ENCODE results near the gene C19orf47. TPM values are rescaled to one million over a fixed set of nuclear protein-coding genes. Genes with fewer than 3 reads are reported as not detected.

Gene C19orf47, protein sequence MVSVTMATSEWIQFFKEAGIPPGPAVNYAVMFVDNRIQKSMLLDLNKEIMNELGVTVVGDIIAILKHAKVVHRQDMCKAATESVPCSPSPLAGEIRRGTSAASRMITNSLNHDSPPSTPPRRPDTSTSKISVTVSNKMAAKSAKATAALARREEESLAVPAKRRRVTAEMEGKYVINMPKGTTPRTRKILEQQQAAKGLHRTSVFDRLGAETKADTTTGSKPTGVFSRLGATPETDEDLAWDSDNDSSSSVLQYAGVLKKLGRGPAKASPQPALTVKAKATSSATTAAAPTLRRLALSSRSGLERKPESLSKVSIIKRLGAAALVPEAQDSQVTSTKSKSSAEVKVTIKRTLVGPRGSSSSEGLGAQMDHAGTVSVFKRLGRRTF
- 8.7 TPM for polyA plus RNA-seq
- long read RNA-seq, donor 1, result 0 reads
- long read RNA-seq, donor 2, result 0 reads
- long read RNA-seq, donor 3, partial matches to known transcripts, result 0 of 1 reads
- long read RNA-seq, donor 3, other reads (novel, unspliced or antisense), result 0 of 1 reads
- long read RNA-seq, donor 4, result 0 reads
- long read RNA-seq, donor 5, result 0 reads
- long read RNA-seq, donor 6, partial matches to known transcripts, result 0 of 6 reads
- long read RNA-seq, donor 6, other reads (novel, unspliced or antisense), result 5 of 6 reads
- long read RNA-seq, donor 7, result 0 reads
- long read RNA-seq, donor 8, result 0 reads
- long read RNA-seq, donor 9, result 0 reads
- long read RNA-seq, donor 10, partial matches to known transcripts, result 0 of 2 reads
- long read RNA-seq, donor 10, other reads (novel, unspliced or antisense), result 0 of 2 reads
- long read RNA-seq, donor 11, result 0 reads

GRCh38 chr19:40348125-40348913, at the start of gene C19orf47, which contains the start of gene PLD3:
C19orf47 (minus strand) TSS chr19:40348397; CDS start chr19:40341857, 6,540 bp downstream.
PLD3 (plus strand) TSS chr19:40348695; CDS start chr19:40366484, 17,789 bp downstream.
- WGBS (ENCODE audit: insufficient coverage, low lambda C conversion rate), result 0% methylated on average over 1 of the region's 77 CpGs
- H3K27me3 ChIP-seq (ENCODE audit: control insufficient read depth, insufficient read depth, low read length), result no peaks in the 10 kb centered on the region
- peak within 1 kb of the TSS; percentile 76 for H3K4me3 ChIP-seq (ENCODE audit: low read length)
- H3K9me3 ChIP-seq (ENCODE audit: control insufficient read depth, low read depth, low read length), result no peaks in the 10 kb centered on the region
- H3K36me3 ChIP-seq (ENCODE audit: control insufficient read depth, insufficient read depth, low read length), result no peaks in the 10 kb centered on the region
- peak within 1 kb of the TSS; percentile 0 for H3K27ac ChIP-seq (ENCODE audit: low read length)
- DNase-seq, result peak; percentile 100
- H3K4me1 ChIP-seq (ENCODE audit: control insufficient read depth, insufficient read depth, low read length), result no peaks in the 10 kb centered on the region

- no peak for DNase-seq
- H3K4me3 ChIP-seq (ENCODE audit: low read length), result no peak overlapping the region
- no peak overlapping the region for H3K27ac ChIP-seq (ENCODE audit: low read length)
- no CpG with 5 or more reads among the region's 22 CpGs for WGBS (ENCODE audit: insufficient coverage, low lambda C conversion rate)
- H3K36me3 ChIP-seq (ENCODE audit: control insufficient read depth, insufficient read depth, low read length), result no peaks in the 10 kb centered on the region
- peaks cover 17% of the 10 kb centered on the region for H3K4me1 ChIP-seq (ENCODE audit: control insufficient read depth, insufficient read depth, low read length)
- H3K27me3 ChIP-seq (ENCODE audit: control insufficient read depth, insufficient read depth, low read length), result no peaks in the 10 kb centered on the region
- peaks cover 5% of the 10 kb centered on the region for H3K9me3 ChIP-seq (ENCODE audit: control insufficient read depth, low read depth, low read length)
Observed at GRCh38 chr19:40397568-40397906, 49.3 kb upstream of the C19orf47 start.

DNA sequence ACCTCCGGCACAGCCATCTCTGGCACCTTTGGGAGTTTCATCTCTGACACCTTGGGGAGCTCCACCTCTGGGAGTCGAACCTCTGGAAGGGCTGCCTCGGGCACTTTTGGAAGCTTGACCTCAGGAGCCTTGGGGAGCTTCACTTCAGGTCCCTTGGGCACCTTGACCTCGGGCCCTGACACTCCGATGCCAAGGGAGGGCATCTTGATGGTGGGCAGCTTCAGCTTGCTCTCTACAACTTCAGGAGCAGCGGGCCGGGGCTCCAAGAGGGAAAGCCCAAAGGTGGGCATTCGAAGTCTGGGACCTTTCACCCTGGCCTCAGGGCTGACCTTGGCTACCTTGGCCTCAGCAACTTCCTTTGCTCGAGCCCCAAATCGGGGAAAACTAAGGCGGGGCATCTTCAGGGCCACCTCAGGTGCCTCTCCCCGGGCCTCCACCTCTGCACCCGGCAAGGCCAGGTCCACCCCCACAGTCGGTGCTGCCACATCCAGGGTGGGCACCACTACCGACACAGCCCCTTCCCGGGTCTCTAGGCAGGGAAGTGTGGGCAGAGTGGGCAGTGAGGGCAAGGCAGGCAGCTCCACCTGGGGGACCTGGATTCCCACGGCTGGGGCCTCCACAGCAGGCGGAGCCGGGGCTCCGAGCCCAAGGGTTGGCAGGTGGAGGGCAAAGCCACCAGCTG, 48.8 kb upstream of the C19orf47 start:
- no peak for DNase-seq
- H3K4me3 ChIP-seq (ENCODE audit: low read length), result no peak overlapping the region
- H3K36me3 ChIP-seq (ENCODE audit: control insufficient read depth, insufficient read depth, low read length), result no peaks in the 10 kb centered on the region
- peaks cover 17% of the 10 kb centered on the region for H3K4me1 ChIP-seq (ENCODE audit: control insufficient read depth, insufficient read depth, low read length)
- WGBS (ENCODE audit: insufficient coverage, low lambda C conversion rate), result no CpG with 5 or more reads among the region's 20 CpGs
- H3K27me3 ChIP-seq (ENCODE audit: control insufficient read depth, insufficient read depth, low read length), result no peaks in the 10 kb centered on the region
- H3K27ac ChIP-seq (ENCODE audit: low read length), result no peak overlapping the region
- peaks cover 5% of the 10 kb centered on the region for H3K9me3 ChIP-seq (ENCODE audit: control insufficient read depth, low read depth, low read length)

- Histone ChIP-seq H3K36me3 (ENCODE audit: control insufficient read depth, insufficient read depth, low read length) (no peaks in the 10 kb centered on the region), H3K27ac (ENCODE audit: low read length) (no peak overlapping the region), H3K9me3 (ENCODE audit: control insufficient read depth, low read depth, low read length) (peaks cover 5% of the 10 kb centered on the region), H3K4me3 (ENCODE audit: low read length) (no peak overlapping the region), H3K27me3 (ENCODE audit: control insufficient read depth, insufficient read depth, low read length) (no peaks in the 10 kb centered on the region), H3K4me1 (ENCODE audit: control insufficient read depth, insufficient read depth, low read length) (peaks cover 17% of the 10 kb centered on the region)
- WGBS (ENCODE audit: insufficient coverage, low lambda C conversion rate), result 90% methylated on average over 4 of the region's 14 CpGs
- no peak for DNase-seq
Observed at GRCh38 chr19:40395956-40396355, 47.8 kb upstream of the C19orf47 start.

- peaks cover 17% of the 10 kb centered on the region for H3K4me1 ChIP-seq (ENCODE audit: control insufficient read depth, insufficient read depth, low read length)
- H3K9me3 ChIP-seq (ENCODE audit: control insufficient read depth, low read depth, low read length), result peaks cover 5% of the 10 kb centered on the region
- no peak overlapping the region for H3K27ac ChIP-seq (ENCODE audit: low read length)
- no peaks in the 10 kb centered on the region for H3K27me3 ChIP-seq (ENCODE audit: control insufficient read depth, insufficient read depth, low read length)
- no peak for DNase-seq
- no peaks in the 10 kb centered on the region for H3K36me3 ChIP-seq (ENCODE audit: control insufficient read depth, insufficient read depth, low read length)
- no peak overlapping the region for H3K4me3 ChIP-seq (ENCODE audit: low read length)
- no CpG with 5 or more reads among the region's 13 CpGs for WGBS (ENCODE audit: insufficient coverage, low lambda C conversion rate)
Observed at GRCh38 chr19:40394816-40395210, 46.6 kb upstream of the C19orf47 start.

GRCh38 chr19:40393894-40394815, 46.0 kb upstream of the C19orf47 start:
- no CpG with 5 or more reads among the region's 41 CpGs for WGBS (ENCODE audit: insufficient coverage, low lambda C conversion rate)

DNA sequence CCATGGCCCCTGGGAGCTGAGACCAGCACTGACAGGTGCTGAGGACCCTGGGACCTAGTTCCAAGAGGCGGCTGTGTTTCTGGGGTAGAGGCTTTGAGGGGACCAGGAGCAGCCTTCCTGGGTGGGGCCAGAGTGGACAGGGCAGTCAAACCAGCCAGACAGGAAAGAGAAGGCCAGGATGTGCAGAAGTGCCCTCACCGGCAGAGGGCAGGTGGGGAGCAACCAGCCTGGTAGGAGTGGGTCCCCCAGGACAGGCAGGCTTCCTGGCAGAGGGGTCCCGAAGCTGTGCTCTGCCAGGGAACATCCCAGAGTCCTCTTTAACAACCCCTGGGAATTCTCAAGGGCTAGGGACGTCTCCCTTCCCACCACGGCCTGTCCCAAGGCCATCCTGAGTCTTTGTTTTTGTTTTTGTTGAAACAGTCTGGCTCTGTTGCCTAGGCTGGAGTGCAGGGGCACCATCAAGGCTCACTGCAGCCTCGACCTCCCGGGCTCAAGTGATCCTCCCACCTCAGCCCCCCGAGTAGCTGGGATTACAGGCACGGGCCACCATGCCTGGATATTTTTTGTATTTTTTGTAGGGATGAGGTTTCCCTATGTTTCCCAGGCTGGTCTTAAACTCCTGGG, 44.8 kb upstream of the C19orf47 start:
- DNase-seq, result peak in 1 of 2 donors; percentile 24
- Histone ChIP-seq H3K27ac (ENCODE audit: low read length) (no peak overlapping the region), H3K4me3 (ENCODE audit: low read length) (no peak overlapping the region), H3K4me1 (ENCODE audit: control insufficient read depth, insufficient read depth, low read length) (peaks cover 2% of the 10 kb centered on the region), H3K36me3 (ENCODE audit: control insufficient read depth, insufficient read depth, low read length) (no peaks in the 10 kb centered on the region), H3K9me3 (ENCODE audit: control insufficient read depth, low read depth, low read length) (no peaks in the 10 kb centered on the region), H3K27me3 (ENCODE audit: control insufficient read depth, insufficient read depth, low read length) (no peaks in the 10 kb centered on the region)
- WGBS (ENCODE audit: insufficient coverage, low lambda C conversion rate), result no CpG with 5 or more reads among the region's 9 CpGs

More at GRCh38 chr19:40393894-40394815, 46.0 kb upstream of the C19orf47 start:
- H3K9me3 ChIP-seq (ENCODE audit: control insufficient read depth, low read depth, low read length), result peaks cover 5% of the 10 kb centered on the region
- DNase-seq, result no peak
- H3K36me3 ChIP-seq (ENCODE audit: control insufficient read depth, insufficient read depth, low read length), result no peaks in the 10 kb centered on the region
- peaks cover 12% of the 10 kb centered on the region for H3K4me1 ChIP-seq (ENCODE audit: control insufficient read depth, insufficient read depth, low read length)
- no peaks in the 10 kb centered on the region for H3K27me3 ChIP-seq (ENCODE audit: control insufficient read depth, insufficient read depth, low read length)
- no peak overlapping the region for H3K27ac ChIP-seq (ENCODE audit: low read length)
- H3K4me3 ChIP-seq (ENCODE audit: low read length), result no peak overlapping the region

- Histone ChIP-seq H3K27me3 (ENCODE audit: control insufficient read depth, insufficient read depth, low read length) (no peaks in the 10 kb centered on the region), H3K9me3 (ENCODE audit: control insufficient read depth, low read depth, low read length) (no peaks in the 10 kb centered on the region), H3K36me3 (ENCODE audit: control insufficient read depth, insufficient read depth, low read length) (no peaks in the 10 kb centered on the region), H3K4me3 (ENCODE audit: low read length) (no peak overlapping the region), H3K27ac (ENCODE audit: low read length) (no peak overlapping the region), H3K4me1 (ENCODE audit: control insufficient read depth, insufficient read depth, low read length) (no peaks in the 10 kb centered on the region)
- WGBS (ENCODE audit: insufficient coverage, low lambda C conversion rate), result 100% methylated on average over 1 of the region's 8 CpGs
- DNase-seq, result no peak
Observed at GRCh38 chr19:40392123-40392522, 43.9 kb upstream of the C19orf47 start.
